DMS79 treated with DMSO at 0.1 percent for 48 hours (cell line): Measurements from ENCODE around the gene ACOT11.
"Not testable (repeated sequence)": the region's sequence is repeated elsewhere in the genome, so short reads cannot be mapped to it uniquely, and the experiment has no call there.

Source experiments
- DNase-seq: peaks from one replicate; lab custom pipeline; 2025; lab: John Stamatoyannopoulos, UW

The ACOT11 gene

GRCh38 chr1:54547601-54548388 is at the start of gene ACOT11:
Gene ACOT11, plus strand, starts transcription at chr1:54548228. Its CDS starts 82 bp downstream, at chr1:54548310.
- DNase-seq: peak; percentile 96

- no peak for DNase-seq
These were observed 49.5 kb upstream of the ACOT11 start for GRCh38 chr1:54498383-54499096.

- DNase-seq: no peak
These were observed 49.0 kb upstream of the ACOT11 start for GRCh38 chr1:54499097-54499359.

- DNase-seq: peak; percentile 43
These were observed 48.5 kb upstream of the ACOT11 start for GRCh38 chr1:54499360-54500106.

- peak; percentile 43 for DNase-seq
These were observed 48.0 kb upstream of the ACOT11 start for GRCh38 chr1:54500107-54500431.

- no peak for DNase-seq
These were observed 46.2 kb upstream of the ACOT11 start for GRCh38 chr1:54501849-54502248.

GRCh38 chr1:54502342-54502741 is 45.7 kb upstream of the ACOT11 start:
- no peak for DNase-seq

GRCh38 chr1:54506594-54506993 is 41.4 kb upstream of the ACOT11 start:
- DNase-seq: no peak

GRCh38 chr1:54507033-54507870 is 40.8 kb upstream of the ACOT11 start:
- DNase-seq: no peak

GRCh38 chr1:54510715-54511270 is 37.2 kb upstream of the ACOT11 start:
- DNase-seq: no peak

GRCh38 chr1:54513921-54514580 is 34.0 kb upstream of the ACOT11 start:
- DNase-seq: not testable (repeated sequence)

GRCh38 chr1:54516249-54516920 is 31.6 kb upstream of the ACOT11 start:
- no peak for DNase-seq

GRCh38 chr1:54517496-54517895 is 30.5 kb upstream of the ACOT11 start:
- DNase-seq: no peak

- DNase-seq: no peak
These were observed 29.5 kb upstream of the ACOT11 start for GRCh38 chr1:54518489-54518888.

GRCh38 chr1:54519709-54520108 is 28.3 kb upstream of the ACOT11 start:
- DNase-seq: no peak

- DNase-seq: no peak
These were observed 27.3 kb upstream of the ACOT11 start for GRCh38 chr1:54520631-54521321.

GRCh38 chr1:54526565-54526964 is 21.5 kb upstream of the ACOT11 start:
- DNase-seq: not testable (repeated sequence)

GRCh38 chr1:54528613-54529012 is 19.4 kb upstream of the ACOT11 start:
- peak; percentile 7 for DNase-seq

GRCh38 chr1:54532033-54532432 is 16.0 kb upstream of the ACOT11 start:
- no peak for DNase-seq

- DNase-seq: not testable (repeated sequence)
These were observed 11.4 kb upstream of the ACOT11 start for GRCh38 chr1:54536656-54537055.
